Stimulated activated naive CD8-positive, alpha-beta T cell treated with anti-CD3 and anti-CD28 coated beads, Interleukin-15, Interleukin-2, amounts not matched to agents 100 ng/mL and 50 ng/mL, for 24 hours (primary cell): Measurements from ENCODE around the gene KRT5.

Source experiments
- H3K27ac Mint-ChIP-seq: one replicate; pipeline ENCODE4 v1.8.0; 2021; ENCODE audit warnings: mild to moderate bottlenecking, mixed read lengths
- H3K27me3 Mint-ChIP-seq: one replicate; pipeline ENCODE4 v1.8.0; 2021; ENCODE audit warnings: mixed read lengths
- H3K36me3 Mint-ChIP-seq: one replicate; pipeline ENCODE4 v1.8.0; 2021; ENCODE audit warnings: low read depth, mixed read lengths
- H3K4me1 Mint-ChIP-seq: one replicate; pipeline ENCODE4 v1.8.0; 2021; ENCODE audit warnings: low read depth, mixed read lengths
- H3K4me3 Mint-ChIP-seq: one replicate; pipeline ENCODE4 v1.8.0; 2021; ENCODE audit warnings: mild to moderate bottlenecking, mixed read lengths
- H3K9me3 Mint-ChIP-seq: one replicate; pipeline ENCODE4 v1.8.0; 2021; ENCODE audit warnings: mixed read lengths

Gene KRT5

DNA sequence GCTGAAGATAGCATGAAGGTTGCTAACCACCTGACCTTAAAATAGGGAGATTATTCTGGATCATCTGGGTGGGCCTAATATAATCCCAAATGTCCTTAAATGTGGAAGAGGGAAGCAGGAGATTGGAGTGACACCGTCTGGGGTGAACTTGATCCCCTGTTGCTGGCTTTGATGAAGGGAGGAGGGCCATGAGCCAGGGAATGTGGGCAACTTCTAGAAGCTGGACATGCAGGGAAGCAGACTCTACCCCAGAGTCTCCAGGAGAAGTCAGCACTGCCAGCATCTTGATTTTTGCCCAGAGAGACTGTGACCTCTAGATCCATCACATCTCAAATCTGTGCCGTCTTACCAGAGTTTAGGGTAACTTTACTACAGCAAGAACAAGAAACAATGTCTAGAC lies 9.2 kb upstream of the KRT5 start:
- Mint-ChIP-seq H3K4me3 (no peak overlapping the region), H3K27me3 (no peaks in the 10 kb centered on the region), H3K36me3 (no peaks in the 10 kb centered on the region), H3K27ac (no peak overlapping the region), H3K4me1 (no peaks in the 10 kb centered on the region), H3K9me3 (no peaks in the 10 kb centered on the region)

DNA sequence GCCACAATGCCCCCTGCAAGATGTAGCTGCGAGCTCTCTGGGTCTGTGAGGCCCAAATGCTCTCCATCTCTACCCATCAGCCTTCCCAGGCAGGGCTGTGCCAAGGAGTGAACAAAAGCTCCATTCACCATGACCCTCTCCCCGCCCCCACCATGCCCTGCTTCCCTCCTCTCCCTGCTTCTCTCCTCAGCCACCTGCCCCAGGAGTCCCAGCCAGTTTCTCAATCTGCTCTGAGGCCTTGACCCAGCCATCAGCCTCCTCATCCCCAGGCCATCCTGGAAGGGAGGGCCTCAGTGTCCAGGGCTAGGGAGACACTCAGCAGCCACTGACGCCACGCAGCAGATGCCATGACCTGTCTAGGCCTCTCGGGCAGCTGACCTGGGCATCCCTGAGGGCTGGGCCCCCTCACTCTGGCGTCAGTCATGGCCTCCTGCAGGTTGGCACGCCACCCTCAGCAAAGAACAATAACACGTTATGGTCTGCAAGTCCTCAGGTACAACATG lies 8.5 kb upstream of the KRT5 start:
- Mint-ChIP-seq H3K36me3 (no peaks in the 10 kb centered on the region), H3K27me3 (no peaks in the 10 kb centered on the region), H3K4me1 (no peaks in the 10 kb centered on the region), H3K27ac (no peak overlapping the region), H3K9me3 (no peaks in the 10 kb centered on the region), H3K4me3 (no peak overlapping the region)

DNA sequence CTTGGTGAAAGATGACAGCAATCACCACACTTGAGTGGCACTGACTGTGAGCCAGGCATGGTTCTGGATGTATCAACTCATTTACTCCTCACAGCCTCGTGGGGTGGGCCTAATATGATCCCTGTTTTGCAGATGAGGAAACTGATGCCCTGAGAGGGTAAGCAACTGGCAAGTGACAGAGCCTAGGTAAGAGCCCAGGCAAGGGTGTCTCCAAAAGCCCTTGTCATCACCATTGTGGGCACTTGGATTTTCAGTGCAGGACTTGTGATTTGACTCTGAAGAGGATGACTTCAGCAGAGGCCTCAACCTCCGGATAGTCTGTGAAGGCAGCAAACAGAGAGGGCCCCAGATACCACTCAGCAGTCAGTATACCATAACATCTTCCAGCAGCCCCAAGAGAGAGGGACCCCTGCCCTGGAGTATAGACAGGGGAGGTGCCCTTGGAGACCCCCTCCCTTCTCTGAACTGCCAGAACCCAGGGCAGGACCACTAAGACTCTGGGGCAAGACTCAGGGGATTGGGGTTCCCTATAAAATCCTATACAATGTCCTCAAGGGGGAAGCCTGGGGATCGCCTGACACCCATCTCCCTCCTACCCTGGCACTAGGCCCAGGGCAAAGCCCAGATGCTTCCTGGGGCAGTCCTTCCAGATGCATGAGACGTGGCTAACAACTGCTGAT lies 7.1 kb upstream of the KRT5 start:
- no peaks in the 10 kb centered on the region for H3K4me1 Mint-ChIP-seq
- no peaks in the 10 kb centered on the region for H3K36me3 Mint-ChIP-seq
- H3K4me3 Mint-ChIP-seq: no peak overlapping the region
- H3K9me3 Mint-ChIP-seq: no peaks in the 10 kb centered on the region
- H3K27me3 Mint-ChIP-seq: no peaks in the 10 kb centered on the region
- H3K27ac Mint-ChIP-seq: no peak overlapping the region

DNA sequence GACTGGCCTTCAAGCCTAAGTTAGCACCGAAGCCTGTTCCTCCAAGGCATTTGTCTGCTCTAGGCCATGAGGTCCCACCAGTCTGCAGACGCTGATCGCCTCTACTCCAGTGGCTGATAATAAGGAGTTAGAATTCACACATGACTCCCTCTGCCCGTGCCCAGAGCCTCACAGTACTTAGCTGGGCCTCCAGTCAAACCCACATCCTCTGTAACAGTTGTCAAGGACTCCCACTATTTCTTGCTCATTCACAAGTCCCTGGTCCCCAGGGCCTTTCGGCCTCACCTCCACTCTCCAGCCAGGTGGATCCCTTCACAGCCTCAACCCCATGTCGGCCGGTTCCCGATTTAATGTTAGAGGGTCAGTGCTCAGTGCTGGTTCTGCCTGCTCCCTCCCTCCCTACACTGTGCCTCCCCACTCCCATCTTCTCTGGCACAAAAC lies 6.3 kb upstream of the KRT5 start:
- Mint-ChIP-seq H3K4me3 (no peak overlapping the region), H3K36me3 (no peaks in the 10 kb centered on the region), H3K27me3 (no peaks in the 10 kb centered on the region), H3K4me1 (no peaks in the 10 kb centered on the region), H3K9me3 (no peaks in the 10 kb centered on the region), H3K27ac (no peak overlapping the region)

DNA sequence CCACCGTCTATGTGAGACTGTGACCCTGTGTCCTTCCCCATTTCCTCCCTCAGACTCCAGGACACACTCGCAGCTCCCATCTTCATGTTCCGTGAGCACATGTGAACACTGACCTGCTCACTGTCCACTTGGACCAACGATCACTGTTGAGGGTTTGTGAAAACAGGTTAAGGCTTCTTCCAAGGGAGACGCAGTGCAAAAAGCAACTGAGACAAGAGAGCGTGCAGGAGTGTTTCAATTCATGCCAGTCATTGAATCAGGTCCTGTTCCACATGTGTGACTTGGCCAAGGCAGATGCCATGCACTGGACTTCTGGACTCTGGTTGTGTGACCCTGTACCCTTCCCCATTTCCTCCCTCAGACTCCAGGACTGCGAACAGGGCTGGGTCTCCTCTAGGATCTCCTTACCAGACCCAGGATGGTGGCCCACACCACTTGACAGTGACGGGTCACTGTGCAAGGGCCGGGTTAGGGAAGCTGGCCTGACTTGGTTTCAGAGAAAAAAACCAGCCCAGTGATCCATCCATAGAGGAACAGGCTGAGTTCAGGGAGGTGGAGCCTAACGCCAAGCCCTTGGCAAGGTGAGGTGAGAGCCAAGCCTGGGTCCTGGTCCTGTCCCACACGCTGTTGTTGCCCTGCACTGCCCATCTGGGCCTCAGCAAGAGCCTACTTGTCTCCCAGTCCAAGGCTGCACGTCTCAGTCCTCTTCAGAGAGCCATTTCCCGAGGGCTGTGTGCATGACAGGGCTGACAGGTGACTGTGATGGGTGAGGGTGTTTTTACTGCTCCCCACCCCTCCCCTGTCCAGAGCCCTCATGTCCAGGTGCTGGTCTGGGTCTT lies 5.7 kb upstream of the KRT5 start:
- H3K9me3 Mint-ChIP-seq: no peaks in the 10 kb centered on the region
- no peaks in the 10 kb centered on the region for H3K27me3 Mint-ChIP-seq
- H3K27ac Mint-ChIP-seq: no peak overlapping the region
- no peaks in the 10 kb centered on the region for H3K36me3 Mint-ChIP-seq
- no peak overlapping the region for H3K4me3 Mint-ChIP-seq
- H3K4me1 Mint-ChIP-seq: no peaks in the 10 kb centered on the region

DNA sequence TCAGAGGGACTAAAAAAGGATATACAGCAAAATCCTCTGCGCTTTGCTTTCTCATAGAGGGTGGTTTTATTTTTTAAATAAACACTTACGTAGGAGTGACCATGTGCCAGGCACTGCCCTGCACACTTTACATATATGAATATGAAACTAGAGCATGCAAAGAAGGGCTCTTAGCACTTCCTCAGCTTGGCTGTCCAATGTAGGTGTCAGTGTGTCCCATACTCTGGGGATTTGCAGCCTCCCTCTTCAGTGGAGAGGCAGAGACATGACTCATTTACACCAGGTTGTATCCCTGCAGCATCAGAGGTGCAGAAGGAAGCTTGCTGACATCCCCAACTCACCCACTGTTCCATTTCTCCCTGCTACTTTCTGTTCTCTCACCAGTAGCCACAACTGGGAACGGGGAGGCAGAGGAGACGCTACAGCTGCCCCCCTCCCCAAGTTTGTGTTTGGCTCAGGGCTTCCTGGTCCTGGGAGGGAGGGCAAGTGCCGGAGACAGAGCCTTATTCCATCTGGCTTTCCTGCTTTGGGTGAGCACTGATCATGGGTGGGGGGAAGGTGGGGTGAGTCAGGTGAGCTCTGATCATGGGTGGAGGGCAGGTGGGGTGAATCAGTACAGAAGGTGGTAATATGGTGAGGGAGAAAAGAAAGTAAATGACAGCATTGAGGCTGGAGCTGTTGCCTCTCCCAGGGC lies 4.9 kb upstream of the KRT5 start:
- Mint-ChIP-seq H3K4me3 (no peak overlapping the region), H3K27ac (no peak overlapping the region), H3K9me3 (no peaks in the 10 kb centered on the region), H3K36me3 (no peaks in the 10 kb centered on the region), H3K27me3 (no peaks in the 10 kb centered on the region), H3K4me1 (no peaks in the 10 kb centered on the region)

DNA sequence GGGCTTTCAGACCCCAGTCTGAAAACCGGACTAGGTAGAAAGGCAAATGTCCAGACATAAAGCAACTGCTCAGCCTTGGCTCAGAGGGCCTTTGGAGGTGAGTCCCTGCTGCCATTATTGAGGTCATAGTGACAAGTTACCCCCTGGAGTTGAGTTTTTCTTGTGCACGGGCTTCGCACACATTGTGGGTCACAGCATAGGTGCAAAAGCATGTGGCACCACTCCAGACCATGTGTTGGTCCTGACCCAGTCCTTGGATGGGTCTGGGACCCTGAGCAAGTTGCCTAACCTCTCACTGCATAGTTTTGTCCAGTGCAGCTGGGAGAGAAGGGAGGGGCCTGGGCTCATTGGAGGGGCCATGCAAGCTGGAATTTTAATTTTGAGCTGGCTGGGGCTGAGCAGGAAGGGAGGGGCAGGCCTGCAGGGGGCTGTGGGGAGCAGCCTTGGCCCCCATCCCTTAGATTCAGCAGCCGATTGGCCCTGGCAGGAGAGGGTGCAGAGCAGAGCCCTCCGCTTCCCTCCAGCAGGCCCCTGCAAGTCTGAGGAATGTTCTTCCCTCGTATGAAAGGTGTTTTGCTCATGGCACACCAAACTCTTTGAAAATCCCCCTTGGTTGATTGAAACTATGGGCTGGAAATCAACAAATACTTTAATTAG lies 4.2 kb upstream of the KRT5 start:
- Mint-ChIP-seq H3K4me3 (no peak overlapping the region), H3K27ac (no peak overlapping the region), H3K9me3 (no peaks in the 10 kb centered on the region), H3K36me3 (no peaks in the 10 kb centered on the region), H3K27me3 (no peaks in the 10 kb centered on the region), H3K4me1 (no peaks in the 10 kb centered on the region)

DNA sequence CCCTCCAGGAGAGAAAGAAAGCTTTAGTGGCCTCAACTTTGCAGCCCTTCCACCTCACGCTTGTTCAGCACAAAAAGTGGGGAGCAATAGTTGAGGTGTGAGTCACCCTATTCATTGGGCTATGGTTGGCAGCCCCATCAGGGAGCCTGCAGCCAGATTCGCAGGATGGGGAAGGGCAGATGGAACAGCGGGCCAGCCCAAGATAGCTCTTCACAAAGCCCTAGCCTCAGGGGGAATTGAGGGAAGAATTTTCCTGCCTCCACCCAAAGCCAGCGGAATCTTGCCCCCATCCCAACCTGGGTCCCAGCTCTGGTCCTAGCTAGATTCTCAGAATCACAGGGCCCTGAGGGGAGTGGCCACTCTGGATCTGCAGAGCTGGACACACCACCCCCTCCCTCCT lies 3.6 kb upstream of the KRT5 start:
- H3K36me3 Mint-ChIP-seq: no peaks in the 10 kb centered on the region
- no peaks in the 10 kb centered on the region for H3K27me3 Mint-ChIP-seq
- no peaks in the 10 kb centered on the region for H3K9me3 Mint-ChIP-seq
- H3K27ac Mint-ChIP-seq: no peak overlapping the region
- H3K4me1 Mint-ChIP-seq: no peaks in the 10 kb centered on the region
- no peak overlapping the region for H3K4me3 Mint-ChIP-seq

DNA sequence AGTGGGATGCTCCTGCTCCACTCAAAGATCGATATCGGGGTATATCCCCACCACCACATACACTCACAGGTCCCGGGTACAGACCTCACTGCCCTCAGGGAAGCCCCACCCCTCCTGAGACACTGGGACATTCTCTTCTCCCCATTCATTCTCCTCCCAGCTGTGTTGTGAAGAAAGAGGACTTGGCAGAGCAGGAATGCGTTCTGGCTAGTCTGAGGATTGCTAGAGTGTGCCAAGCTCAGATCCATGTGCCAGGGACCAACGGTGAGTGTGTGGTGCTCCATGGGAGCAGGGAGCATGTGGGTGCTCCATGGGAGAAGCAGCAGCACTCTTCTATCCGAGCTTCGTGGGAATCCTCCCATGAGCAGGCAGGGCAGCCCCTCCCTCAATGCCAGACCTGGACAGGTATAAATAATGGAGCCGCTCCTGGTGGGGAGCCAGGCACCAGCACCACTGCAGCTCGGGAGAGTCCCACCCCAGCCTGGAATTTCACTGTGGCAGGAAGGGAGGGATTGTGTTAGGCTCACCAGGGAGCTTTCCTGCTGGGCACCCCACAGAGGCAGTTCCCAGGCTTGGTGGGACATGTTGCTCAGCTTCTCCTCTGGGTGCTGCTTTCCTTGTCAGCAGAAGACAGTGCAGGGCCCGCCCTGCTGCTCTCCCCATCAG lies 2.3 kb upstream of the KRT5 start:
- Mint-ChIP-seq H3K27me3 (no peaks in the 10 kb centered on the region), H3K9me3 (no peaks in the 10 kb centered on the region), H3K36me3 (no peaks in the 10 kb centered on the region), H3K4me1 (no peaks in the 10 kb centered on the region), H3K4me3 (no peak overlapping the region), H3K27ac (no peak overlapping the region)

DNA sequence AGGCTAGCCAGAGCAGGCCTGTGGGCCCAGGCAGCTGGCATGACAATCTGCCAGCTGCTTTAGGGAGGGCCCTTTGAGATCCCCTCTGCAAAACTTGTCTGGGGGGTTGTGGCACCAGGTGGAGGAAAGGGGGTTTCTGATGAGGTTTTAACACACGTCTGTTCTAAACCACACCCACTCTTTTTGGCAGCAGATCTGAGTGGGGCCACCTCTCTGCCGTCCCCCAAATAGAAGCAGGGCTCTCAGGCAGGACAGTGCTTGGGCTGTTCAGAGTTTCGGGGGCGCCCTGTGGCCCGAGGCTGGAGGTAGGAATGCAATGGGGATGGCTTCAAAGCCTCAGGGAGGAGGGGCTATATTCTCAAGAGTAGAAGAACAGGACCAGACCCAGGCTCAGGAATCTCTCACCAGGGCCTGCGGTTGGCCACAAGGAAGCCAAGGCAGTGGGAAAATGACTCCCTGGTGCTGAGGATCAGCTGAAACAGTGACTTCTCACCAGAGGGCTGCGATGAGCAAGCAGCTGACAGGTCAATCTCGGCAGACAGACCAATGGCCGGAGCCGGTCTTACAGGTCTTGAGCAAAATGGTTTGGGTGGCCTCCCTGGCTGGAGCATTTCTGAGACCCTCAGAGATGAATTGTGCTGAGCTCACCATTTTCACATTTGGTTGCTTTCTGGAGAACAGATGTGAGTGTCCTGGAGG lies 1.5 kb upstream of the KRT5 start:
- no peak overlapping the region for H3K27ac Mint-ChIP-seq

DNA sequence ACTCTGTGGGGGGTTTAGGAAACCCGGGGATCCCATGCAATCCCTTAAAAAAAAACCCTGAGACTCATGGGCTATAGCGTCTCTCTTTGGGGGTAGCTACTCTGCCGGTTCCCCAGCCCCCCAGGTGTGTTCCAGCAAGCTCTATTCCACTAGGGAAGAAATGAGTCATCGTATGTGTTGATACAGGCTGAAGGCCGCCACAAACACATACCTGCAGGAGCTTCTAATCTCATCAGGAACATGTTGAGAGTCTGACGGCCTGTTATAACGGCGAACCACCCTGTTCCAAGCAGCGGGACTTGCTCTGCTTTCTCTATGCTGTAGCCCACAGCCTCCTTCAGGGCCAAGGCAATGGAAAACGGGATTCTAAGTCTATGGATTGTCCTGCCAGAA lies 977 bp upstream of the KRT5 start:
- Mint-ChIP-seq H3K36me3 (no peaks in the 10 kb centered on the region), H3K9me3 (no peaks in the 10 kb centered on the region)

More for the DNA sequence above, 1.5 kb upstream of the KRT5 start:
- H3K27me3 Mint-ChIP-seq: no peaks in the 10 kb centered on the region
- no peaks in the 10 kb centered on the region for H3K4me1 Mint-ChIP-seq
- H3K9me3 Mint-ChIP-seq: no peaks in the 10 kb centered on the region
- H3K4me3 Mint-ChIP-seq: no peak overlapping the region
- no peaks in the 10 kb centered on the region for H3K36me3 Mint-ChIP-seq

DNA sequence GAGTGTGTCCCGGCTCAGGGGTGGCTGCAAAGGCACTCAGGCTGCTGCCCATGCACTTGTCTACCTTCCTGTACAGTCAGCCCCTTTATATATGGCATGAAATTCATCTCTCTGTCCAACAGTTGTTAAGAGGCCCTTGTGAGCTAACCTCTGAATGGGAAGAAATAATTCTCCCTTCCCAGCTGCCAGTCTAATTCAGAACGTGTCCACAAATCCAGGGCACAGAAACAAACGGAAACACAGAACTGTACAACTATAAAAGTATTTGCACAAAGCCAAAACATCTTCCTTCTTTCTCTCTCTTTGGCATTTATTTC lies 849 bp downstream of the KRT5 start:
- Mint-ChIP-seq H3K9me3 (no peaks in the 10 kb centered on the region), H3K27ac (no peak overlapping the region)

More for the DNA sequence above, 977 bp upstream of the KRT5 start:
- no peaks in the 10 kb centered on the region for H3K27me3 Mint-ChIP-seq
- H3K27ac Mint-ChIP-seq: no peak overlapping the region
- H3K4me1 Mint-ChIP-seq: no peaks in the 10 kb centered on the region
- no peak overlapping the region for H3K4me3 Mint-ChIP-seq

DNA sequence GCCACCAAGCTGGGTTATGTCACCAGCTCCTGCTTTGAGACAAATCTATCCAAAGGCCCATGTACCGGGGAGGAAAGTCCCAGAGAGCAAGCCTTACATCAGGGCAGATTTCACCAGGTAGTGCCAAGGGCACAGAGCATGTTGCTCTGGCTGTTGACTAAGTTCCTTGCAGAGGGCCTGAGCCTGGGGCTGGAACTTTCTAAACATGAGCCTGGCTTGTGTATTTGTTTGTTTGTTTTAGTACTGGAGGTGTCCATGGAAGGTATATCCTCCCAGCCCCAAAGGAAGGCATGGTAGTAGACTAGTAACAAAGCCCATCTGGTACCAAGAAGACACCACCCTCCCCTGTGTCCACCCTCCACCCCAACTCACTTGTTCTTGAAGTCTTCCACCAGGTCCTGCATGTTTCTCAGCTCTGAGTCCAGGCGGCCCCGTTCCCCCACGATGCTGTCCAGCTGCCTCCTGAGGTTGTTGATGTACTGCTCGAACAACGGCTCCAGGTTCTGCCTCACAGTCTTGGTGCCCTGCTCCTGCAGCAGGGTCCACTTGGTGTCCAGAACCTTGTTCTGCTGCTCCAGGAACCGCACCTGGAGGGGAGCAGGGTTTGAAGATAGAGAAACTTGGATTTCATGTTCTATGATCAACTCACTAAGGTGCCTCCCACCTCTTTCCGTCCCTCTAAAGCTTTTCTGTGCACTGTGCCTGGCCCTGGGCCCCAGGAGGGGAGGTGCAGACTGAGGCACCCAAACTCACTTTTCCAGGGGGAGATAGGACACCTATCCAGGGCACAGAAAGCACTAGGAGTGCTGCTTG lies 1.4 kb downstream of the KRT5 start:
- no peaks in the 10 kb centered on the region for H3K27me3 Mint-ChIP-seq
- no peak overlapping the region for H3K27ac Mint-ChIP-seq
- H3K36me3 Mint-ChIP-seq: no peaks in the 10 kb centered on the region
- H3K4me3 Mint-ChIP-seq: no peak overlapping the region
- H3K4me1 Mint-ChIP-seq: no peaks in the 10 kb centered on the region
- H3K9me3 Mint-ChIP-seq: no peaks in the 10 kb centered on the region

More for the DNA sequence above, 849 bp downstream of the KRT5 start:
- H3K36me3 Mint-ChIP-seq: no peaks in the 10 kb centered on the region
- H3K4me3 Mint-ChIP-seq: no peak overlapping the region
- no peaks in the 10 kb centered on the region for H3K27me3 Mint-ChIP-seq
- H3K4me1 Mint-ChIP-seq: no peaks in the 10 kb centered on the region
